ENCODE results near the gene SMAD3. TPM values are rescaled to one million over a fixed set of nuclear protein-coding genes. Genes with fewer than 3 reads are reported as not detected.
A peak's percentile ranks its signal among the peaks of the same experiment; 100 is the strongest.

The SMAD3 gene
- total RNA-seq, 1 donor from 2014 or later: 25.7 TPM

DNA sequence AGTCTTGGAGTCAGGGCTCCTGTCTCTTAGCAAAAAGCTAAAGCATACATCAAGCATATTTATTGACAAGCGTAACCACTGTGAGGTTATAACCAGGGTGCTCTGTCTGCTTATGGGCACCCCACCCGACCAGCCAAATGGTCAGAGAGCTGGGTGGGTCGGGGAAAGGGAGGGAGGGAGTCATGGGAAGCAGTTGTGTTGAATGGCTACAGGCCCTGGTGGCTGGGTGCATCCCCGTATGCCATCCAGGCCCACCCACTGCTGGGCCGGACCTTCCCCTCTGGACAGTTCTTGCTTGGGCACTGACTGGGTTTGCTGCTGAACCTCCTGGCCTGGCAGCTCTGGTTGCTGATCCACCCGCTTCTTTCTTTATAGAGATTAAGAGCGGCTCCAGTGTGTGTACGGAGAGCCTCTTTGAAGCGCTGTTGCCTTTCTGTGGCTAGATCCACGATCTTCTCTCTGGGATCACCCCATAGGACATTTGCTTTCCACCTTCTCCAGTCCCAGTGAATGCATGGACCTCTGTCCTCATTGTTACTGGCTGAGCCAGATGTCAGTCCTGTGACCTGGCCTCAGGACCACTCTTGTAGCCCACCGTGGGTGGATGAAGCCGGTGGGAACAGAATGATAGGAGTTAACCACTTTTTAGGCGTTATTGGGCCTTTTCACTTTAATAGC lies 59.6 kb downstream of the SMAD3 start:
- DNase-seq: no peak
- no peak overlapping the region for H3K4me3 ChIP-seq

GRCh38 chr15:67125589-67126502 lies 60.4 kb downstream of the SMAD3 start:
- ATAC-seq (peak; percentile 64 to 68), DNase-seq (no peak)
- H3K4me1 ChIP-seq: peaks cover 52% of the 10 kb centered on the region
- no peaks in the 10 kb centered on the region for H3K9me3 ChIP-seq
- H3K36me3 ChIP-seq: no peaks in the 10 kb centered on the region
- no peak overlapping the region for H3K4me3 ChIP-seq
- H3K27ac ChIP-seq: peak overlapping the region; percentile 68
- no peak for TF ChIP-seq CTCF (IDR thresholded peaks at IDR 0.05)
- intact Hi-C loops (cut with DNase I): no loop called here
- no peaks in the 10 kb centered on the region for H3K27me3 ChIP-seq (ENCODE audit: low read depth)

More for the DNA sequence above, 59.6 kb downstream of the SMAD3 start:
- TF ChIP-seq CTCF (IDR thresholded peaks at IDR 0.05): no peak
- Histone ChIP-seq H3K4me1 (peaks cover 55% of the 10 kb centered on the region), H3K27me3 (ENCODE audit: low read depth) (no peaks in the 10 kb centered on the region), H3K36me3 (no peaks in the 10 kb centered on the region), H3K9me3 (no peaks in the 10 kb centered on the region), H3K27ac (peak overlapping the region; percentile 68)
- intact Hi-C loops (cut with DNase I): no loop called here
- ATAC-seq: no peak

GRCh38 chr15:67126551-67127330 lies 61.3 kb downstream of the SMAD3 start:
- intact Hi-C loops (cut with DNase I): no loop called here

DNA sequence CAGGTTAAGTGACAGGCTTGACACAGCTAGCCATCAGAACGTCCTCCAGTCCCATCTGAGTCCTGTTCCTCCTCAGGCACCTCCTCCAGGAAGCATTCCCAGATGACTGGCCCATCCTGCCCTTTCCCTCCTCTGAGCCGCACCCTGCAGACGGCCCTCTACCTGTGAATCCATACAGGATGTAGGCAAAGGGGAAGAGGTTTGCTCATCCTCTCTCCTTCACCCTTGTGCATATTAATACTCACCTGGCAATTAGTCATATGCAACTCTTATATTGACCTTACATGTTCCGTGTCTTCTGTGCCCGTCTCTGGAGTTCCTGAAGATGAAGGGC lies 61.9 kb downstream of the SMAD3 start:
- H3K27ac ChIP-seq: peak overlapping the region; percentile 41
- intact Hi-C loops (cut with DNase I): no loop called here
- no peak for TF ChIP-seq CTCF (IDR thresholded peaks at IDR 0.05)
- no peaks in the 10 kb centered on the region for H3K27me3 ChIP-seq (ENCODE audit: low read depth)
- DNase-seq: no peak
- no peak overlapping the region for H3K4me3 ChIP-seq
- no peaks in the 10 kb centered on the region for H3K9me3 ChIP-seq
- no peaks in the 10 kb centered on the region for H3K36me3 ChIP-seq
- ATAC-seq: no peak
- peaks cover 48% of the 10 kb centered on the region for H3K4me1 ChIP-seq

More at GRCh38 chr15:67126551-67127330, 61.3 kb downstream of the SMAD3 start:
- no peaks in the 10 kb centered on the region for H3K9me3 ChIP-seq
- no peak overlapping the region for H3K4me3 ChIP-seq
- no peaks in the 10 kb centered on the region for H3K27me3 ChIP-seq (ENCODE audit: low read depth)
- peak overlapping the region; percentile 68 for H3K27ac ChIP-seq
- no peaks in the 10 kb centered on the region for H3K36me3 ChIP-seq
- peaks cover 52% of the 10 kb centered on the region for H3K4me1 ChIP-seq
- TF ChIP-seq CTCF (IDR thresholded peaks at IDR 0.05): no peak
- DNase-seq (no peak), ATAC-seq (no peak)

- Histone ChIP-seq H3K4me1 (peaks cover 53% of the 10 kb centered on the region), H3K27ac (no peak overlapping the region), H3K36me3 (no peaks in the 10 kb centered on the region), H3K4me3 (no peak overlapping the region), H3K27me3 (ENCODE audit: low read depth) (no peaks in the 10 kb centered on the region), H3K9me3 (no peaks in the 10 kb centered on the region)
- intact Hi-C loops (cut with DNase I): no loop called here
- DNase-seq (no peak), ATAC-seq (no peak)
- TF ChIP-seq CTCF (IDR thresholded peaks at IDR 0.05): no peak
Observed at GRCh38 chr15:67127965-67128364, 62.6 kb downstream of the SMAD3 start.

All from lower lobe of right lung (tissue), 2 donors.